HEK293T (cell line): Measurements from ENCODE around the gene RANBP9.

Experiments used
- CTCF ChIA-PET: fragments of 350-600 bp; formaldehyde crosslinking; extraction: SDS; loops from one replicate; lab custom pipeline; 2021; ENCODE audit warnings: antibody characterized with exemption, inconsistent platforms; lab: Yijun Ruan, JAX
- POLR2A ChIA-PET: fragments of 350-600 bp; formaldehyde crosslinking; extraction: SDS; loops from one replicate; lab custom pipeline; 2020; ENCODE audit warnings: antibody characterized with exemption, inconsistent platforms; lab: Yijun Ruan, JAX
- DNase-seq: peaks from one replicate; pipeline ENCODE4 v3.0.0; 2012; ENCODE audit warnings: mixed read lengths; ENCODE audit errors: extremely low spot score
- ARNT ChIP-seq: fragments of 450-650 bp; IDR thresholded peaks from 2 replicates; pipeline ENCODE4 v1.6.1; 2017; ENCODE audit warnings: mild to moderate bottlenecking
- BHLHE40 ChIP-seq: fragments of 450-650 bp; IDR thresholded peaks from 2 replicates; pipeline ENCODE4 v1.6.1; 2016; ENCODE audit warnings: mild to moderate bottlenecking, moderate library complexity, borderline replicate concordance
- CTBP1 ChIP-seq: fragments of 450-650 bp; IDR thresholded peaks from 2 replicates; pipeline ENCODE4 v1.6.1; 2016; ENCODE audit warnings: borderline replicate concordance
- ELF4 ChIP-seq: fragments of 450-650 bp; IDR thresholded peaks from 2 replicates; pipeline ENCODE4 v1.6.1; 2017; ENCODE audit warnings: antibody characterized with exemption
- FOXA1 ChIP-seq: fragments of 450-650 bp; IDR thresholded peaks from 2 replicates; pipeline ENCODE4 v1.6.1; 2016; ENCODE audit warnings: mild to moderate bottlenecking
- FOXK2 ChIP-seq: fragments of 450-650 bp; IDR thresholded peaks from 2 replicates; pipeline ENCODE4 v1.6.1; 2016; ENCODE audit warnings: mild to moderate bottlenecking
- FOXM1 ChIP-seq: fragments of 450-650 bp; IDR thresholded peaks from 2 replicates; pipeline ENCODE4 v1.6.1; 2017; ENCODE audit warnings: mild to moderate bottlenecking, borderline replicate concordance
- HDGF ChIP-seq: fragments of 450-650 bp; IDR thresholded peaks from 2 replicates; pipeline ENCODE4 v1.6.1; 2017; ENCODE audit warnings: antibody characterized with exemption, borderline replicate concordance
- L3MBTL2 ChIP-seq: fragments of 450-650 bp; conservative IDR thresholded peaks from 2 replicates; pipeline ENCODE4 v1.6.1; 2016; ENCODE audit warnings: mild to moderate bottlenecking
- LEF1 ChIP-seq: fragments of 450-650 bp; IDR thresholded peaks from 2 replicates; pipeline ENCODE4 v1.6.1; 2017; ENCODE audit warnings: mild to moderate bottlenecking, borderline replicate concordance
- NFRKB ChIP-seq: fragments of 450-650 bp; IDR thresholded peaks from 2 replicates; pipeline ENCODE4 v1.6.1; 2016; ENCODE audit warnings: mild to moderate bottlenecking, moderate library complexity
- SP1 ChIP-seq: fragments of 450-650 bp; IDR thresholded peaks from 2 replicates; pipeline ENCODE4 v1.6.1; 2017
- SUZ12 ChIP-seq: fragments of 450-650 bp; IDR thresholded peaks from 2 replicates; pipeline ENCODE4 v1.6.1; 2016; ENCODE audit warnings: mild to moderate bottlenecking
- TARDBP ChIP-seq: fragments of 450-650 bp; IDR thresholded peaks from 2 replicates; pipeline ENCODE4 v1.6.1; 2016
- ZNF384 ChIP-seq: fragments of 450-650 bp; IDR thresholded peaks from 2 replicates; pipeline ENCODE4 v1.6.1; 2016
- TF ChIP-seq, protein P1 (sequence below): fragments of 450-650 bp; IDR thresholded peaks from 2 replicates; pipeline ENCODE4 v1.6.1; 2016

The RANBP9 gene

DNA sequence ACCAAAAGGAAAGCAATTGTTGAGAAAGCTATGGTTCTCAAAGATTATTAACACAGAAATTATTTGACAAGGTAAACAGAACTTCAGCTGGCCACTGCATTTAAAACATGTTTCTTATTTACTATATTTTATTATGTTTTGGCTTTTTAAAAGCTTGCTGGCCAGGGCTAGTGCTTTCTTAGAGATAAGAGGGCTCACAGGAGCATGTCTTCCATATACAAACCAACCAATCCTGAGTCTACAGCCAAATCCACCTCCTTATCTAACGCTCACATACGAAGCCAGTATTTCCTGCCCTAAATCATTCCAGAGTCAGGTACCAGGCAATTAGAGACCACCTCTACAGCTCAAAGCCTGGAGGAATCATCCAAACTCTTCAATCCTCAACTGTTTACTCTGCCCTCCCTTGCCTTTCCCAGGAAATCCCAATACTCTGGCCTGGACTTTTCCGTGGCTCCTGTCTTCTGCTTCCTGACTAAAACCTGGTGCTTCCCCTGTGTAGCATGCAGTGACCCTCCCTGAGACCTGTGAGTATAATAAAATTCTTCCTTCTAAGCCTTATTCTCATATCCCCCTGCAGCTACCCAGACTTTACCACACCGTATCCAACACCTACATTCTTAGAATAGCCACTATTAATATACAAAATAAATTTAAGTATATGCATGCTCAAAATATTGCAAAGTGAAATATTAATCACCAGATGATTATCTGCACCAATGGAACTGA lies 33.2 kb downstream of the RANBP9 start:
- peak; percentile 12 for DNase-seq
- ChIA-PET POLR2A (no interaction called here), CTCF (interaction anchor here (0.6 kb wide), 1 partner anchor 53 kb away, joined by 4 read pairs; no protein-coding TSS in a partner anchor)
- TF ChIP-seq SUZ12 (no peak), LEF1 (no peak)

DNA sequence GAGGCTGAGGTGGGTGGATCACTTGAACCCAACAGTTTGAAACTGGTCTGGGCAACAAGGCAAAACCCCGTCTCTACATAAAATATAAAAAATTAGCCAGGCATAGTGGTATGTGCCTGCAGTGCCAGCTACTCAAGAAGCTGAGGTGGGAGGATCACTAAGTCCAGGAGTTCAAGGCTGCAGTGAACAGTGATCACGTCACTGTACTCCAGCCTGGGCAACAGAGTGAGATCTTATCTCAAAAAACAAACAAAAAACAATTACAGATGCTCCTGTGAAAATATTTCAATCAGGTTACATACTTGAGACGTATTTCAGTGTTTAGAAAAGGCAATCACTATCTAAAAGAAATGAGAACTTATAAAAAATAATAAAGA lies 33.8 kb downstream of the RANBP9 start:
- ChIA-PET POLR2A (no interaction called here), CTCF (interaction anchor here (0.6 kb wide), 1 partner anchor 53 kb away, joined by 4 read pairs; no protein-coding TSS in a partner anchor)
- DNase-seq = no peak
- TF ChIP-seq LEF1 = no peak
- no peak for TF ChIP-seq TARDBP
- no peak for TF ChIP-seq FOXK2
- TF ChIP-seq NFRKB = no peak
- TF ChIP-seq SUZ12 = no peak
- TF ChIP-seq HDGF = no peak

DNA sequence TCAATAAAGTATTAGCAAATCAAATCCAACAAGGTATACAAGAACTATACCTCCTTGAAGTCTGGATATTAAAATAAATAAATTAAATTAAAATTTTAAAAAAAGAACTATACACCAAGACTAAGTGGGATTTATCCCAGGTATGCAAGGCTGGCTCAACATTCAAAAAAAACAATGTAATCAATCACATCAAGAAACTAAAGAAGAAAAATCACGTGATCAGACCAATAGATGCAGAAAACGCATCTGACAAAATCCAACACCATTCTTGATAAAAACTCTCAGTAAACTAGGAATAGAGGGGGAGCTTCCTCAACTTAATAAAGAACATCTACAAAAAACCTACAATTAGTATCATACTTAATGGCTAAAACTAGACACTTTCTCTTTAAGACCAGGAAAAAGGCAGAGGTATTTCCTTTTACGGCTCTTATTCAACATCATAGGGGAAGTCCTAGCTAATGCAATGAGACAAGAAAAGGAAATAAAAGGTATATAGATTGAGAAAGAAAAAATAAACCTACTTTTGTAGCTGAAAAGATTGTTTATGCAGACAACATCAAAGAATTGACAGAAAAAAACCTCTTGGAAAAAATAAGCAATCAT lies 35.0 kb downstream of the RANBP9 start:
- CTCF ChIA-PET = no interaction called here
- TF ChIP-seq BHLHE40 (no peak), NFRKB (no peak), TARDBP (no peak), FOXM1 (no peak), LEF1 (no peak), ARNT (no peak), SUZ12 (no peak), CTBP1 (no peak), ZNF384 (no peak), ELF4 (no peak), FOXK2 (no peak), SP1 (no peak), HDGF (no peak), FOXA1 (no peak), L3MBTL2 (no peak)
- TF ChIP-seq, protein P1, sequence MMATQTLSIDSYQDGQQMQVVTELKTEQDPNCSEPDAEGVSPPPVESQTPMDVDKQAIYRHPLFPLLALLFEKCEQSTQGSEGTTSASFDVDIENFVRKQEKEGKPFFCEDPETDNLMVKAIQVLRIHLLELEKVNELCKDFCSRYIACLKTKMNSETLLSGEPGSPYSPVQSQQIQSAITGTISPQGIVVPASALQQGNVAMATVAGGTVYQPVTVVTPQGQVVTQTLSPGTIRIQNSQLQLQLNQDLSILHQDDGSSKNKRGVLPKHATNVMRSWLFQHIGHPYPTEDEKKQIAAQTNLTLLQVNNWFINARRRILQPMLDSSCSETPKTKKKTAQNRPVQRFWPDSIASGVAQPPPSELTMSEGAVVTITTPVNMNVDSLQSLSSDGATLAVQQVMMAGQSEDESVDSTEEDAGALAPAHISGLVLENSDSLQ = no peak
- POLR2A ChIA-PET = no interaction called here
- DNase-seq = no peak

DNA sequence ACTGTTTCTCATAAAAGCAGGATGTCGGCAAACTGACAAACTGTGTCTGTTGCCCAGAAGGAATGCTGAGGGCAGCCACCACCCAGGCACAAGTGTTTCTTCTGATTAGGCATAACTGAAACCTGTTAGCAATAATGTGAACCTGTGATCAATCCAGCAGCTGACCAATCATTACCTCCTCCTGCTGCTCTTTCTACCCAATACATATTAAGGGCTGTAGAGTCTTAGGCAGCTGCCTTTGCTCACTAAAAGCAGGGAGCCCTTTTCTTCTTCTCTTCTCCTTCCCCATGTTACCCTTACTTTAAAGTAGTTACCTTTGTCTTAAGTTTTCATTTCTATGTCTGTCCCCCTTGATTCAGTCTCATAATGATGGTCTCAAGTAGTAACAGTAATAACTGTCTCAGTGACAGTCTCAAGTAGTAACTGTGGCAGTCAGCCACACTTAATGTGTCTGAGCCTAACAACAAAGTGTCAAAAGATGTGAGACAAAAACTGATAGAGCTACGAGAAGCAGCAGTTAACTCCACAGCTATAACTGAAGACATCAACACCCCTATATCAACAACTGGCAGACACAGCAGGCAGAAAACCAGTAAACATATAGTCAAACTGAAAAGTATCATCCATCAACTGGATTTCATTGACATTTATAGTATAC lies 37.0 kb downstream of the RANBP9 start:
- CTCF ChIA-PET = no interaction called here
- TF ChIP-seq ELF4 (no peak), CTBP1 (peak; percentile 28; the same call in 1 of the 2 replicates), SUZ12 (no peak), ZNF384 (no peak)
- TF ChIP-seq, protein P1 = peak; percentile 83
- POLR2A ChIA-PET = interaction anchor here (1.3 kb wide), 1 partner anchor 38 kb away, joined by 4 read pairs; no protein-coding TSS in a partner anchor
- DNase-seq = no peak

DNA sequence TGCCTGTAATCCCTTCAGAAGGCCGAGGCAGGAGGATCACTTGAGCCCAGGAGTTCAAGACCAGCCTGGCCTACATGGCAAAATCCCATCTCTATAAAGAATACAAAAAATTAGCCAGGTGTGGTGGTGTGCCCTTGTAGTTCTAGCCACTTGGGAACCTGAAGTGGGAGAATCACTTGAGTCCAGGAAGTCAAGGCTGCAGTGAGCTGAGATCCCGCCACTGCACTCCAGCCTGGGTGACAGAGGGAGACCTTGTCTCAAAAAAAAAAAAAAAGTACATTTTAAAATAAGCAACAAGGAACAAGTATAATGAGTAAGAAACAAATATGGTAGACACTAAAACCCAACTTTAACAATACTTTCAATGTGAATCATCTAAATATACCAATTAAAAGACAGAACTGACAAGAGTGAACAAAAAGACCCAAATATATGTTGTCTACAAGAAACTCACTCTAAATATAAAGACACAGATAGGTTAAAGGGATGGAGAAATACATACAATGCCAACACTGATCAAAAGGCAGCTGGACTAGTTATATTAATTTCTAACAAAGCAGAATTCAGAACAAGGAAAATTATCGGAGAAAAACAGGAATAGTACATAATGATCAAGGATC lies 37.7 kb downstream of the RANBP9 start:
- no peak for DNase-seq
- POLR2A ChIA-PET = interaction anchor here (1.3 kb wide), 1 partner anchor 39 kb away, joined by 4 read pairs; no protein-coding TSS in a partner anchor
- CTCF ChIA-PET = interaction anchor here (0.6 kb wide), 1 partner anchor 174 kb away, joined by 4 read pairs; no protein-coding TSS in a partner anchor
- TF ChIP-seq LEF1 (no peak), HDGF (no peak), ARNT (no peak), CTBP1 (no peak), FOXM1 (no peak), ZNF384 (no peak), ELF4 (no peak), NFRKB (no peak), FOXA1 (no peak), TARDBP (no peak), SUZ12 (no peak), L3MBTL2 (no peak), BHLHE40 (no peak), FOXK2 (no peak), SP1 (no peak)
- TF ChIP-seq, protein P1 = no peak

DNA sequence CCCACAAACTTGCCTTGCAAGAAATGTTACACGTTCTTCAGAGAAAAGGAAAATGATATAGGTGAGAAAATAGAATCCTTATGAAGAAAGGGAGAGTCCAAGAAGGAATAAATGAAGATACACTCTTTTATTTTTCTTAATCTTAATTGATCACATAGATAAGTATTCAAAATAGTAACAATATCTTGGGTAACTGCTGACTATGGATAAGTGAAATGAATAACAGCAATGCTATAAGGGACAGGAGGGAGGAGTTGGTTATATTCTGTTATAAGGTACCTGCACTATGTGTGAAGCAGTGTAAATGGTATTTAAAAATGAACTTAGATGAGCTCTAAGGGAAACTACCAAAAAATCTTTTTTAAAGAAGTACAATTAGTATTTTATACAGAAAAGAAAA lies 38.3 kb downstream of the RANBP9 start:
- POLR2A ChIA-PET = interaction anchor here (1.3 kb wide), 1 partner anchor 39 kb away, joined by 4 read pairs; no protein-coding TSS in a partner anchor
- DNase-seq = no peak
- TF ChIP-seq CTBP1 = no peak
- TF ChIP-seq HDGF = no peak
- TF ChIP-seq SP1 = no peak
- no peak for TF ChIP-seq FOXA1
- TF ChIP-seq, protein P1 = no peak
- no peak for TF ChIP-seq NFRKB
- no peak for TF ChIP-seq TARDBP
- TF ChIP-seq SUZ12 = no peak
- TF ChIP-seq FOXM1 = no peak
- no peak for TF ChIP-seq ELF4
- no peak for TF ChIP-seq LEF1
- no peak for TF ChIP-seq ZNF384
- CTCF ChIA-PET = no interaction called here
